Endothelial cell (in vitro differentiated cells): Measurements from ENCODE around the gene PATZ1. TPM values are rescaled to one million over a fixed set of nuclear protein-coding genes. Genes with fewer than 3 reads are reported as not detected.

Experiments used
- DNase-seq: peaks from one replicate; pipeline ENCODE4 v3.0.0; 2021; ENCODE audit warnings: low spot score
- H3K27ac Mint-ChIP-seq: one replicate; pipeline ENCODE4 v1.8.0; 2021; ENCODE audit warnings: mixed read lengths, inconsistent platforms; ENCODE audit not compliant: unreplicated experiment
- H3K27me3 Mint-ChIP-seq: one replicate; pipeline ENCODE4 v1.8.0; 2021; ENCODE audit warnings: mild to moderate bottlenecking, moderate library complexity, mixed read lengths, inconsistent platforms; ENCODE audit not compliant: unreplicated experiment
- H3K36me3 Mint-ChIP-seq: one replicate; pipeline ENCODE4 v1.8.0; 2021; ENCODE audit warnings: mild to moderate bottlenecking, low read depth, mixed read lengths, inconsistent platforms; ENCODE audit not compliant: unreplicated experiment
- H3K4me1 Mint-ChIP-seq: one replicate; pipeline ENCODE4 v1.8.0; 2021; ENCODE audit warnings: mild to moderate bottlenecking, mixed read lengths, inconsistent platforms; ENCODE audit not compliant: unreplicated experiment
- H3K4me3 Mint-ChIP-seq: one replicate; pipeline ENCODE4 v1.8.0; 2021; ENCODE audit warnings: mild to moderate bottlenecking, mixed read lengths, inconsistent platforms; ENCODE audit not compliant: unreplicated experiment
- H3K9me3 Mint-ChIP-seq: one replicate; pipeline ENCODE4 v1.8.0; 2021; ENCODE audit warnings: mixed read lengths, inconsistent platforms; ENCODE audit not compliant: unreplicated experiment
- total RNA-seq: library from RNA; stranded (reverse); fragmentation: NEBNext Ultra II Directional; extraction: Animal tissue kit (Norgen Biotek cat#: 25700); gene quantifications from one replicate; pipeline ENCODE4 v1.2.1, GENCODE V29; 2021; ENCODE audit not compliant: unreplicated experiment
- TF ChIP-seq, protein P1 (sequence below): fragments of 200-600 bp; sonication (generic); IDR thresholded peaks from one replicate; pipeline ENCODE4 v1.5.0; 2021; ENCODE audit warnings: antibody characterized with exemption; ENCODE audit not compliant: unreplicated experiment

The PATZ1 gene
- total RNA-seq, 1 donor from 2014 or later = 54.0 TPM

DNA sequence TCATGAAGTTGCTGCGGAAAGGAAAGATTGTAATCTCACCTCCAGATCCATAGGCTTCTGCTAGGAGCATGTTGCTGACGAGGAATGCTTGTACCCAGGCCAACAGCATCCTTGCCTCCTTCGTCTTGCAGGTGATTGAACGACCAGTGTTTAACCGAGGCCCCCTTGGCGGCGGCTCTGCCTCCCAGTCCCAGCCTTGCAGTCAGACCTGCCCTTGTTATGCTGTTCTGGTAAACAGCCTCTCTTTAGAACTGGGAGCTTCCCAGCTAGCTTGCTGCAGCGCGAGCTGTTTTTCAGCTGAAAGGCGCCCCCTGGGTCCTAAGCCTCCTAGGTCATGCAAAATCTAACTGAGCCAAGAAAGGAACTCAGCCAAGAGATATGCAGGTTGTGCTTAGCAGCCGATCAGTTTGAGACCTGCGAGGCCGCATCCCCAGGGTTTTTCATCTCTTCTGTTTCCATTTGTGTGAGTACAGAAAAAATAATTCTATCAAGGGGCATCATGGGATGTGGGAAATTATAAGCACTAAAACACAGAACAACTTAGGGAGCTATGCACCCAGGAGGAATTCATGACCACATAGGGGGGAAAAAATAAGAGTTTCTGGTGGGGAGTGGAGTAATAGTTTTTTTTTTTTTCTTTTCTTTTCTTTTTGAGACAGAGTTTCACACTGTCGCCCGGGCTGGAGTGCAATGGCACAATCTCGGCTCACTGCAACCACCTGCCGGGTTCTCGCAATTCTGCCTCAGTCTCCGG, 53.7 kb downstream of the PATZ1 start, which contains the start of gene PIK3IP1:
Gene PIK3IP1 (minus strand): TSS at position 253 of the 754 bp plus-strand sequence. CDS start 144 bp downstream, at position 109.
- H3K4me1 Mint-ChIP-seq = peaks cover 50% of the 10 kb centered on the region
- H3K27ac Mint-ChIP-seq = peak within 1 kb of the TSS; percentile 80
- TF ChIP-seq, protein P1, sequence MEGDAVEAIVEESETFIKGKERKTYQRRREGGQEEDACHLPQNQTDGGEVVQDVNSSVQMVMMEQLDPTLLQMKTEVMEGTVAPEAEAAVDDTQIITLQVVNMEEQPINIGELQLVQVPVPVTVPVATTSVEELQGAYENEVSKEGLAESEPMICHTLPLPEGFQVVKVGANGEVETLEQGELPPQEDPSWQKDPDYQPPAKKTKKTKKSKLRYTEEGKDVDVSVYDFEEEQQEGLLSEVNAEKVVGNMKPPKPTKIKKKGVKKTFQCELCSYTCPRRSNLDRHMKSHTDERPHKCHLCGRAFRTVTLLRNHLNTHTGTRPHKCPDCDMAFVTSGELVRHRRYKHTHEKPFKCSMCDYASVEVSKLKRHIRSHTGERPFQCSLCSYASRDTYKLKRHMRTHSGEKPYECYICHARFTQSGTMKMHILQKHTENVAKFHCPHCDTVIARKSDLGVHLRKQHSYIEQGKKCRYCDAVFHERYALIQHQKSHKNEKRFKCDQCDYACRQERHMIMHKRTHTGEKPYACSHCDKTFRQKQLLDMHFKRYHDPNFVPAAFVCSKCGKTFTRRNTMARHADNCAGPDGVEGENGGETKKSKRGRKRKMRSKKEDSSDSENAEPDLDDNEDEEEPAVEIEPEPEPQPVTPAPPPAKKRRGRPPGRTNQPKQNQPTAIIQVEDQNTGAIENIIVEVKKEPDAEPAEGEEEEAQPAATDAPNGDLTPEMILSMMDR = no peak
- no peaks in the 10 kb centered on the region for H3K9me3 Mint-ChIP-seq
- H3K27me3 Mint-ChIP-seq = peaks cover 6% of the 10 kb centered on the region
- peak within 1 kb of the TSS; percentile 97 for H3K4me3 Mint-ChIP-seq
- peak; percentile 79 for DNase-seq
- peaks cover 5% of the 10 kb centered on the region for H3K36me3 Mint-ChIP-seq

DNA sequence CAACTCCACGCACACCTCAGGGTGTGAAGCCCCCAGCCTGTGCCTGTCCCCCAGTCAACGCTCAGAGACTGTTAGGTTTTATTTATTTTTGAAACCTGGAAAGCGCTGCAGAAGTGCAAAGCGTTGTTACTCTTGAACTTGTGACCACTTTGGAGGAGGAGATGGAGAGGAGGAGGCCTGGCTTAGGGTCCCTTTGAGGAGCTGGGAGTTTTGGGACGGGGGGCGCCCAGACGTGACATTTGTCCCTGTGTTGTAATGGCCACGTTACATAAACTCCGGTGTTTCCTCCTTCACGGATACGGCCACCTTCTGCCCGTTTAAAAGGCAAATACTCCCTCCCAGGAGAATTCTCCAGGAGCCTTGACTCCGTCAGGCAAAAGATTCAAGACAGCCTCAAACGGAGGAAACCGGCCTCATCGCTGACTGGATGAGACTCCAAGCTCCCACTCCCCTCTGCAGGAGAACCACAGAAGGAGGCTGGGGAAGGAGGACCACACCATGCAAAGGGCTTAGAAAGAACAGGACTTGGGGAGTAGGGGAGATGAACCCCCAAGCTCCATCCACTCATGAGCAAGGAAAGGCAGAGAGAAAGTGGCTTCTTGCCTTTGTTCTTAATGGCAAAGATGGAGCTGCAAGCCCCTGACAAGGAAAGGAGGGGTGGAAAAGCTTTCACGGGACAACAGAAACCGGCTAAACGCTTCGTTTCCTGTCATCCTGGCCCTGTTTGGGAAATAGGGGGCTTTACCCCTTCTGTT, 54.5 kb downstream of the PATZ1 start:
- H3K27me3 Mint-ChIP-seq = peaks cover 6% of the 10 kb centered on the region
- H3K27ac Mint-ChIP-seq = peak overlapping the region; percentile 80
- peak overlapping the region; percentile 97 for H3K4me3 Mint-ChIP-seq
- no peaks in the 10 kb centered on the region for H3K9me3 Mint-ChIP-seq
- H3K4me1 Mint-ChIP-seq = peaks cover 47% of the 10 kb centered on the region
- TF ChIP-seq, protein P1 = no peak
- DNase-seq = no peak
- H3K36me3 Mint-ChIP-seq = peaks cover 5% of the 10 kb centered on the region

DNA sequence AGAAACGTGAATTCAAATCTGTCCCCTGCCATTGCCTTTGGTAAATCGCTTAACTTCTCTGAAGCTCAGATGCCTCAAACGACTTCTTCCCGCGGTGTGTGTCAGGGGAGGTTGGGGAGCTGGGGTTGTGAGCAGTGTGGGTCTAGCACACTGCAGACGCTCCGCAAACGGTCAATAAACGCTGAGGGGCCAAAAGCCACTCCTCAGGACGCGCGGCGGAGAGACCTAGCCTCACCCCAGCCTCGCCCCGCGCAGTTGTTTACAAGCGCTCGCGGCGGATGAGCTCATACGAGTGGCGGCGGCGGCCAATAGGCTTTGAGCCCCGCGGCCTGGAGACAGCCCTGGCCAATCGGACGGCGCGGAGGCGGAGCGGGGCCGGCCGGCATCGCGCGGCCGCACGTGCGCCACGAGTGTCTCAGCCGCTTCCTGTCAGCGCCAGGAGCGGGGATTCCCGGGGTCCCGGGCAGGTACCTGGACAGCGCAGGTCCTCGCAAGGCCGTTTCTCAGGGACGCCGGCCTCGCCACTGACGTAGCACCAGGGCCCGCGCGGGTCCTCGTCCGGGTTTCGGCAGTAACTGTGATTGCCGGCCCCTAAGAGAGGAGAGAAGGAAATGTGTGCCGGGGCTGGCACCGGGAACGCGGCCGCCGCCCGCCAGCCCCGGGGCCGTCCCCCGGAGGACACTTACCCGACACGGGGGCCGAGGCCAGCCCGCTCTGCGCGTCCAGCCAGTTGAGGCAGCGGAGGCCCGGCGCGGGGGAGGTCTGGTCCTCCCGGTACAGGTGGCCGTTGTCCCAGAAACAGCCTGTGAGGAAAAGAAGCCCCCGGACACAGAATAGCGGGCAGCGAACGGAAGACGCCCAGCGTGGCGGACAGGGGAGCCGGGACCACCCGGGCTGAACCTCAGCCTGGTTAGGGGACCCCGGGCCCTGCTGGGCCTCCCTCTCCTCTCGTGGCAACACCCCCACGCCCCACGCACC, 55.4 kb downstream of the PATZ1 start:
- H3K4me1 Mint-ChIP-seq = peaks cover 44% of the 10 kb centered on the region
- H3K4me3 Mint-ChIP-seq = peak overlapping the region; percentile 75
- peaks cover 5% of the 10 kb centered on the region for H3K36me3 Mint-ChIP-seq
- H3K9me3 Mint-ChIP-seq = no peaks in the 10 kb centered on the region
- peak; percentile 91 for DNase-seq
- TF ChIP-seq, protein P1 = no peak
- H3K27ac Mint-ChIP-seq = peak overlapping the region; percentile 90
- peaks cover 10% of the 10 kb centered on the region for H3K27me3 Mint-ChIP-seq

DNA sequence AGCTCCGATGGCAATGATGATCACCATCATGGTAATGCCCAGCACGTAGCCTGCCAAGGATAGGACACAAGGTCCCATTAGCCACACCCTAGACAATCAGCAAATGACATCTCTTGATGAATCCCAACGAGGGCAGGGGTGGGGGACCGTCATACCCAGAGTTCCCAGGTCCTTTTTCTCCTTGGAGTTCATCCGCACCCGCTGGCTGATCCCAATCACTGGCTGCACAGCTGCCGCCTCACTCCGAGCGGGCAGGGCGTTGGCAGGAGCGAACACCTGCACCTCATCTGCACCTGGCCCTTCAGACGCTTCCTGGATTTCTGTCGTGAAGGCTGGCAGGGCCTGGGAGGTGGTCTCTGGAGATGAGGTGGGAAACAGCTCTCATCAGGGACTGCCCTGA, 56.8 kb downstream of the PATZ1 start:
- Mint-ChIP-seq H3K27ac (no peak overlapping the region), H3K36me3 (peaks cover 8% of the 10 kb centered on the region), H3K9me3 (no peaks in the 10 kb centered on the region), H3K4me1 (peaks cover 59% of the 10 kb centered on the region), H3K4me3 (peak overlapping the region; percentile 65), H3K27me3 (peaks cover 12% of the 10 kb centered on the region)
- TF ChIP-seq, protein P1 = no peak
- DNase-seq = no peak
